Raji (cell line): ENCODE results near the gene WDR88.

Experiments
- POLR2A ChIP-seq: IDR thresholded peaks from 2 replicates; pipeline ENCODE4 v1.6.1; 2011; ENCODE audit warnings: low read depth, low read length, control low read depth; ENCODE audit not compliant: insufficient read depth

The WDR88 gene

DNA sequence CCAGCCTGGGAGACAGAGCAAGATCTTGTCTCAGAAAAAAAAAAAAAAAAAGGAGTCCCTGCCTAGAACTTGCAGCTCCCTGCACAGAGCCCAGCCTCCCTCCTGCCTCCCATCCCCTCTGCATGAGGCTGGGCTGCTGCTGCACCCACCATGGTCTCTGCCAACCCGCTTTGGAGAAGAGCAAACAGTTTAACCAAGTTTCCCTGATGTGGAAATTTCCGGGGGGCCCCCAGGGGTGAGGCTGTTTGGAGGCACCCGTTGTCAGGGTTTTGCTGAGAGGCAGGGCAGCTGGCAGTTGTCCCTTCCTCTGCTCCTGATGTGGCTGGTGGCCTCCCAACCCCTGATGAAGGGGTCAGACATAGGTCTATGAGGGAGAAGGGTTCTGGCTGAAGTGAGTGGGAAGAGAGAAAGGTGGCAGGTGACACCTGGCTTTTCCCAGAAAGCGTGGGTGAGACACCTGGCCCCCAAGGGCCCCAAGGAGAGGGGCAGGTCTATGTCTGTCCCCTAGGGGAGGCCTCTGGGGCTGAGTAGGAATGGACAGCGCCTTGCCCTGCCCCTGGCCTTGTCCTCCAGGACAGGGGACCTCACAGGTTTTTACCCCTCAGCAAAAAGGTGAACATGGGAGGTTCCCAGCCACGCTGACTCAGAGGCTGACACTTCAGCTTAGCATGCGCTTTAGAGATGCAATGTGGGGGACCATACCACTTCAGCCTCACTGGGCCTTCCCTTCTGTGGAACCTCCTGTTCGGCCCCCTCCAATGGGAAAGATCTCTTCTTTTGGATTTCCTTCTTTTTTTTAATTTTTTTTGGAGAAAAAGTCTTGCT lies 67.7 kb downstream of the WDR88 start:
- no peak for TF ChIP-seq POLR2A

- no peak for TF ChIP-seq POLR2A
Observed at GRCh38 chr19:33201473-33201872, 69.6 kb downstream of the WDR88 start.

DNA sequence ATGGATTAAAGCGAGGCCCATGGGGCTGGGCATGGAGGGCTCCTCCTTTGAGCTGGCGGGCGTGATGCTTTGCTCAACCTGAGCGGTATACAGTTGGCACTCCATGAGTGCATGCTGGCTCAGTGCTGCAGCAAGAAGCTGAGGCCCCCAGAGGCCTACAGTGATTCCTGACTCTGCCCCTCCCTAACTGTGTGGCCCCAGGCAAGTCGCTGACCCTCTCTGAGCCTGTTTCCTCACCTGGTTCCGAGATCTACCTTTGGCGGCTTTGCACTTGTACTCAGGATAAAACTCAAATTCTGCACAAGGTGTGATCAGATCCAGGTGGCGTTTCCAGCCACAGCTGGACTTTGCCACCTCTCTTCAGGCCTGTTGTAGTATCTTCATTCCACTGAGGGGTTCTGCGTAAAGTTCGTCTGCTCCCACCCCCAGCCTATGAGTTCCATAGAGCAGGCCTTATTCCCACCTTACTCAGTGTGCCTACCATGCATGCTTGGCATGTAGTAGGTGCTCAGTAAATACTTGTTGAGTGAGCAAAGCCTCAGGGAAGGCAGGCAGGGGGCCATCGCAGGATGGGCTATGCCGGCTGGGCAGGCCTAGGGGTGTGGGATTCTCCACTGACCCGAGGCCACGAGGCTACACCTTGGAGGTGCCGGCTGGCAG lies 70.1 kb downstream of the WDR88 start:
- TF ChIP-seq POLR2A, result no peak

DNA sequence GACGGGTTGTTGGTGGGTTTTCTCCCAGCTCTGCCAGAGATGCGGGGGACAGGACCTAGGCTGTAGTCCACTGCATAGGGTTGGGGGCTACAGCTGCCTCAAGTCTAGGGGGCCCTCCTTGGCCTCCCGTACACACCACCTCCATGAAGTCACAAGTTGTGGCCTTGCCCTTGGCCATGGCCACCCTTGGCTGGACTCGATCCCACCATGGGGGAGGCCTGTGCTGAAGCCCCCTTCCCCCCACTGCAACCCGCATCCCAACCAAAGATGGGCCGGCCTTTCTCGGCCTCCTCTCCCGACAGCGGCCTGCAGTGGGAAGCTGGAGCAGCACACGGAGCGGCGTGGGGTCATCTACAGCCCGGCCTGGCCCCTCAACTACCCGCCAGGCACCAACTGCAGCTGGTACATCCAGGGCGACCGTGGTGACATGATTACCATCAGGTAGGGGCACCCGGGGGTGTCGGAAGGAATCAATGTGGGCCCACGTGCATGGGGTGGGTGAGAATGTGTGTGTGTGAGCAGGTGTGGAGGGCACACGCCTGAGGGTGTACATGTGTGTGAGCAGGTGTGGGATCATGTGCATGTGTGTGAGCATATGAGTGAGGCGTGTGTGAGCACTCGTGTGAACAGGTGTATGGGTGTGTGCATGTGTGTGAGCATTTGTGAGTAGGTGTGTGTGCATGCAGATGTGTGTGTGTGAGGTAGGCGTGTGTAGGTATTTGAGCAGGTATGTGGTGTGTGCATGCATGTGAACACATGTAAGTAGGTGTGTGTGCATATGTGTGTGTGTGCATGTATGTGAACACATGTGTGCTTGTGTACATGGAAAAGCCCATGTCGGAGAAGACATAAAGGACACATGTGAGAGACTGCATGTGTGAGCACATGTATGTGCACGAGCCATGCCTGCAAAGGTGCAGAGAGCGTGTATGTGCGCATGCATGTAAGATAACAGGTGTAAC lies 70.9 kb downstream of the WDR88 start:
- TF ChIP-seq POLR2A, result no peak

GRCh38 chr19:33203529-33203928 lies 71.6 kb downstream of the WDR88 start:
- no peak for TF ChIP-seq POLR2A

- no peak for TF ChIP-seq POLR2A
Observed at GRCh38 chr19:33204136-33204973, 72.4 kb downstream of the WDR88 start.

- TF ChIP-seq POLR2A, result no peak
Observed at GRCh38 chr19:33205110-33205509, 73.2 kb downstream of the WDR88 start.

DNA sequence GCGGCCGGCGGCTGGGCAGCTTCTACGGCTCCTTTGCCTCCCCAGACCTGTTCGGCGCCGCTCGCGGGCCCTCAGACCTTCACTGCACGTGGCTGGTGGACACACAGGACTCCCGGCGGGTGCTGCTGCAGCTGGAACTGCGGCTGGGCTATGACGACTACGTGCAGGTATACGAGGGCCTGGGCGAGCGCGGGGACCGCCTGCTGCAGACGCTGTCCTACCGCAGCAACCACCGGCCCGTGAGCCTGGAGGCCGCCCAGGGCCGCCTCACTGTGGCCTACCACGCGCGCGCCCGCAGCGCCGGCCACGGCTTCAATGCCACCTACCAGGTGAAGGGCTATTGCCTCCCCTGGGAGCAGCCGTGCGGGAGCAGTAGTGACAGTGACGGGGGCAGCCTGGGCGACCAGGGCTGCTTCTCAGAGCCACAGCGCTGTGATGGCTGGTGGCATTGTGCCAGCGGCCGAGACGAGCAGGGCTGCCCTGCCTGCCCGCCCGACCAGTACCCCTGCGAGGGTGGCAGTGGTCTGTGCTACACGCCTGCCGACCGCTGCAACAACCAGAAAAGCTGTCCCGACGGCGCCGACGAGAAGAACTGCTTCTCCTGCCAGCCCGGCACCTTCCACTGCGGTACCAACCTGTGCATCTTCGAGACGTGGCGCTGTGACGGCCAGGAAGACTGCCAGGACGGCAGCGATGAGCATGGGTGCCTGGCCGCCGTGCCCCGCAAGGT lies 73.8 kb downstream of the WDR88 start:
- TF ChIP-seq POLR2A, result no peak

GRCh38 chr19:33206261-33207039 lies 74.5 kb downstream of the WDR88 start:
- no peak for TF ChIP-seq POLR2A

DNA sequence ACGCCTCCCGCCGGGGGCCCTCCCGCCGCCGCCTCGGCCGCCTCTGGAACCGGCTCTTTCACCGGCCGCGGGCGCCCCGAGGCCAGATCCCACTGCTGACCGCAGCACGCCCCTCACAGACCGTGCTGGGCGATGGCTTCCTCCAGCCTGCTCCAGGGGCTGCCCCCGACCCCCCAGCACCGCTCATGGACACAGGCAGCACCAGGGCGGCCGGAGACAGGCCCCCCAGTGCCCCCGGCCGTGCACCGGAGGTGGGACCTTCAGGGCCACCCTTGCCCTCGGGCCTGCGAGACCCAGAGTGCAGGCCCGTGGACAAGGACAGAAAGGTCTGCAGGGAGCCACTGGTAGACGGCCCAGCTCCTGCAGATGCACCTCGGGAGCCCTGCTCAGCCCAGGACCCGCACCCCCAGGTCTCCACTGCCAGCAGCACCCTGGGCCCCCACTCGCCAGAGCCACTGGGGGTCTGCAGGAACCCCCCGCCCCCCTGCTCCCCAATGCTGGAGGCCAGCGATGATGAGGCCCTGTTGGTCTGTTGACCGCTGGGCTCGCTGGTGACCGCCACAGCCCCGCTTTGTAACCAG lies 75.2 kb downstream of the WDR88 start:
- TF ChIP-seq POLR2A, result no peak

DNA sequence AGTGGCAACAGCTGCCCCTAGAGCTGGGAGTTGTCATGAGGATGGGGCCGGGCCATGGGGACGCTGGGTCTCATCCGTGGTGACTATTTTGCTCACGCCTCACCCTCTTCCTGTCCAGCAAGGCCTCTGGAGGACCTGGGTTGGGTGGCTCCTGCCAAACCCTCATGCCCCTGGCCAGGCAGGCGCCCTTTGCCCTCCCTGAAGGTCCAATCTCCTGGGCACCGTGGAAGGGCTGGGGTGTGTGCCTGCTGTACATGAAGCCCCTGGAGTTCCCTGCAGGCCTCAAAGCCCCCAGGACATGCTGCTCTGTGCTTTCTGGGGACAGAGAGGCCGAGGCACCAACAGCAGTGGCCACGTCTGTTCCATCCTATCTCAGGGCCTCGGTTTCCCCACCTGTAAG lies 76.0 kb downstream of the WDR88 start:
- no peak for TF ChIP-seq POLR2A

GRCh38 chr19:33208371-33208895 lies 76.5 kb downstream of the WDR88 start:
- TF ChIP-seq POLR2A, result no peak
